Measurements from ENCODE around the gene DNAJC5G.
"Not testable (repeated sequence)": the region's sequence is repeated elsewhere in the genome, so short reads cannot be mapped to it uniquely, and the experiment has no call there.

The DNAJC5G gene

GRCh38 chr2:27313882-27314645 lies 38.8 kb downstream of the DNAJC5G start:
- DNase-seq, result no peak

- no peak for DNase-seq
These were observed 39.5 kb downstream of the DNAJC5G start for GRCh38 chr2:27314709-27315108.

GRCh38 chr2:27315122-27315521 lies 39.9 kb downstream of the DNAJC5G start:
- DNase-seq, result no peak

GRCh38 chr2:27316655-27317412 lies 41.6 kb downstream of the DNAJC5G start:
- DNase-seq, result no peak

- not testable (repeated sequence) for DNase-seq
These were observed 44.6 kb downstream of the DNAJC5G start for GRCh38 chr2:27319839-27320238.

- DNase-seq, result no peak
These were observed 45.8 kb downstream of the DNAJC5G start for GRCh38 chr2:27320958-27321543.

GRCh38 chr2:27322301-27322765 lies 47.1 kb downstream of the DNAJC5G start:
- DNase-seq, result no peak

- peak; percentile 91 for DNase-seq
These were observed 47.7 kb downstream of the DNAJC5G start, which contains the start of gene MPV17 for GRCh38 chr2:27322766-27323595. MPV17 (minus strand) TSS chr2:27323097; CDS start chr2:27322517, 580 bp downstream.

- no peak for DNase-seq
These were observed 48.5 kb downstream of the DNAJC5G start for GRCh38 chr2:27323596-27324285.

- no peak for DNase-seq
These were observed 49.5 kb downstream of the DNAJC5G start for GRCh38 chr2:27324720-27325119.
